Measurements from ENCODE around the gene SLC24A1.

DNA sequence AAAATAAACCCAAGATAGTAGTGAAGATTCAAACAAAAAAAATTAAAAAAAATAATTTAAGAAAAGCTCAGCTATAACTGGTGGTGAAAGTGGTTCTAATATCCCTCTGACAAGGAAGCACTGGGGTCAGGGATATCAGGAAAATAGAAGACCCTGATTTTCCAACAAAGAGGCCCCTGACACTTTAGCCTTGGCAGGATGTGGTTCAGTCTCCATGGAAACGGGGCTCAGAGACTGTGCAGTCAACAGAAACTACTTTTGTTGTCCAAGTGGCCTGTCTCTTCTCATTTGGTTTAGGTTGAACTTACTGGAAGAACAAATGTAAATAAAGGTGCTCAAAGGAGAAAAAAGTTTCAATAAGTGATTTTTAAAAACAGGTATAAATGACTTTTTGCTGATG is 38.0 kb upstream of the SLC24A1 start:
- TF ChIP-seq, protein P1, sequence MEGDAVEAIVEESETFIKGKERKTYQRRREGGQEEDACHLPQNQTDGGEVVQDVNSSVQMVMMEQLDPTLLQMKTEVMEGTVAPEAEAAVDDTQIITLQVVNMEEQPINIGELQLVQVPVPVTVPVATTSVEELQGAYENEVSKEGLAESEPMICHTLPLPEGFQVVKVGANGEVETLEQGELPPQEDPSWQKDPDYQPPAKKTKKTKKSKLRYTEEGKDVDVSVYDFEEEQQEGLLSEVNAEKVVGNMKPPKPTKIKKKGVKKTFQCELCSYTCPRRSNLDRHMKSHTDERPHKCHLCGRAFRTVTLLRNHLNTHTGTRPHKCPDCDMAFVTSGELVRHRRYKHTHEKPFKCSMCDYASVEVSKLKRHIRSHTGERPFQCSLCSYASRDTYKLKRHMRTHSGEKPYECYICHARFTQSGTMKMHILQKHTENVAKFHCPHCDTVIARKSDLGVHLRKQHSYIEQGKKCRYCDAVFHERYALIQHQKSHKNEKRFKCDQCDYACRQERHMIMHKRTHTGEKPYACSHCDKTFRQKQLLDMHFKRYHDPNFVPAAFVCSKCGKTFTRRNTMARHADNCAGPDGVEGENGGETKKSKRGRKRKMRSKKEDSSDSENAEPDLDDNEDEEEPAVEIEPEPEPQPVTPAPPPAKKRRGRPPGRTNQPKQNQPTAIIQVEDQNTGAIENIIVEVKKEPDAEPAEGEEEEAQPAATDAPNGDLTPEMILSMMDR (IDR thresholded peaks at IDR 0.05), result no peak
- no peak for TF ChIP-seq POLR2A (IDR thresholded peaks at IDR 0.05)
